AG10803 (cell line): Measurements from ENCODE around the gene CPEB4.

Experiments
- DNase-seq: peaks from one replicate; pipeline ENCODE4 v3.0.0; 2010; ENCODE audit warnings: low read depth
- H3K4me3 ChIP-seq: 2 replicates; pipeline ENCODE4 v1.5.1; 2011; ENCODE audit warnings: mild to moderate bottlenecking, low read length, control low read depth
- TF ChIP-seq, protein P1 (sequence below): conservative IDR thresholded peaks from 2 replicates; pipeline ENCODE4 v1.5.1; 2011; ENCODE audit warnings: mild to moderate bottlenecking, low read length, control low read depth, inconsistent platforms

Gene CPEB4

GRCh38 chr5:173853370-173854131 is 34.6 kb upstream of the CPEB4 start:
- TF ChIP-seq, protein P1, sequence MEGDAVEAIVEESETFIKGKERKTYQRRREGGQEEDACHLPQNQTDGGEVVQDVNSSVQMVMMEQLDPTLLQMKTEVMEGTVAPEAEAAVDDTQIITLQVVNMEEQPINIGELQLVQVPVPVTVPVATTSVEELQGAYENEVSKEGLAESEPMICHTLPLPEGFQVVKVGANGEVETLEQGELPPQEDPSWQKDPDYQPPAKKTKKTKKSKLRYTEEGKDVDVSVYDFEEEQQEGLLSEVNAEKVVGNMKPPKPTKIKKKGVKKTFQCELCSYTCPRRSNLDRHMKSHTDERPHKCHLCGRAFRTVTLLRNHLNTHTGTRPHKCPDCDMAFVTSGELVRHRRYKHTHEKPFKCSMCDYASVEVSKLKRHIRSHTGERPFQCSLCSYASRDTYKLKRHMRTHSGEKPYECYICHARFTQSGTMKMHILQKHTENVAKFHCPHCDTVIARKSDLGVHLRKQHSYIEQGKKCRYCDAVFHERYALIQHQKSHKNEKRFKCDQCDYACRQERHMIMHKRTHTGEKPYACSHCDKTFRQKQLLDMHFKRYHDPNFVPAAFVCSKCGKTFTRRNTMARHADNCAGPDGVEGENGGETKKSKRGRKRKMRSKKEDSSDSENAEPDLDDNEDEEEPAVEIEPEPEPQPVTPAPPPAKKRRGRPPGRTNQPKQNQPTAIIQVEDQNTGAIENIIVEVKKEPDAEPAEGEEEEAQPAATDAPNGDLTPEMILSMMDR, result no peak
- peak; percentile 11 for DNase-seq
- H3K4me3 ChIP-seq, result no peak overlapping the region

DNA sequence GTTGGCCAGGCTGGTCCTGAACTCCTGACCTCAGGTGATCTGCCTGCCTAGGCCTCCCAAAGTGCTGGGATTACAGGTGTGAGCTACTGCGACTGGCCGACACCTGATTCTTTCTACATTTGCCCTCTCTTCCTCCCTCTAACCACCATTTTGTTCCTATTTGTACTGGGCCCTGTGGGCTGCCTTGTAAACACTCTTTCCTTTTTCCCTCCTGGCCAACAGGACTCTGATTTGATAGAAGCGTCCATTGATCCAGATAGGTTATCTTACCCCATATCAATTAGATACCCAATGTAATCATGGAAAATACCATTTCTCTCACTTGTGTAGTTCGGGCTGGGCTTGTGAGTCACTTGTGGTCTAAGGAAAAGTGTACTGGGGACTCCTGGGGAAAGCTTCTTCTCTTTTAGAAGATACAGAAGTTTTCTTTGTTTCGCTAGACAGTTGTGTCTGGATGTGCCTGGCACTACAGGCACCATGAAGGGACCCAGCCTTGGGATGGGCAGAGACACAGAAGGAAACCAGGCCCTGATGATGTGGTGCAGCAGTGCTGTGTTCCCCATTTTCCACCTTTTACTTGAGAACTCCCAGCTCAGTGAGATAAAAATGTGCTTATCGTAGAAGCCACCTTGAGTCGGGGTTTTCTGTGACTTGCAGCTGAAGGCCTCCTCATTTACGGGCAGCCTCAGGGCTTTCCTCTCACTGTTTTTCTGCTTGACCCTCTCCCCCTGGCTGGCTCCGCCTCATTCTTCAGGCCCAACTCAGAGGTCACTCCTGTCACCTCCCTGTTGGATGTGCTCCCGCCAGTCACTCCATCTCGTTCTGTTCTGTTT is 32.8 kb upstream of the CPEB4 start:
- TF ChIP-seq, protein P1, result no peak
- H3K4me3 ChIP-seq, result no peak overlapping the region
- DNase-seq, result no peak

GRCh38 chr5:173855995-173856656 is 32.0 kb upstream of the CPEB4 start:
- TF ChIP-seq, protein P1, result no peak
- H3K4me3 ChIP-seq, result no peak overlapping the region
- no peak for DNase-seq

GRCh38 chr5:173857234-173857633 is 30.9 kb upstream of the CPEB4 start:
- no peak for DNase-seq
- TF ChIP-seq, protein P1, result no peak
- H3K4me3 ChIP-seq, result no peak overlapping the region

DNA sequence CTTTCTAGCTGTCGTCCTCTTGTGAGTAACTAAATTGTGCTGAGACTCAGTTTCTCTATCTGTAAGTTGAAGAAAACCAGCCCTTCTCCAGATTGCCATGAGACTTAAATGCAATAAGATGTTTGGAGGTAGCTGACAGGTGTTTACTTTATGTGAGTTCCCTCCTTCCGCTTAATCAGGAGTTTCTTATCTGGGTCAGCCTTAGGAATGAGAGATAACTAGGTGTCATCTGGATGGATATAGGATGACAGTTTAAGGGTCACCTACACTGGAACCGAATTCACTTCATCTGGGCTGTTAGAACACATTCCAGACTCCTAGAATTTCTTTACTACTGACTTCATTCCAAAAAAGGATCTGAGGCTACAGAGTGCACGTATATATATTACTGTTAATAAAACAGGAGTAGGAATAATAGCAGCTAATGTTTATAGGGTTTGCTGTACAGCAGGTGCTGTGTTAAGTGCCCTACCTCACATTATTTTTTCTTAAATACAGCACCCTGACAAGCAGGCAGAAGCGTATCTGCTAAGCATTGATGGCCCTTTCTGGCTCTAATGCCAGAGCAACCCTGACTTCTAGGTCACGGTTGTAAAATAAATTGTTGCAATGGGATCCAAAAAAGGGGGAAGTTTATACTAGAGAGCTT is 30.0 kb upstream of the CPEB4 start:
- no peak for DNase-seq
- no peak overlapping the region for H3K4me3 ChIP-seq
- TF ChIP-seq, protein P1, result no peak

- DNase-seq, result no peak
- no peak overlapping the region for H3K4me3 ChIP-seq
- TF ChIP-seq, protein P1, result no peak
These were observed 29.3 kb upstream of the CPEB4 start for GRCh38 chr5:173858670-173859407.
